Measurements from ENCODE around the gene POC5.

DNA sequence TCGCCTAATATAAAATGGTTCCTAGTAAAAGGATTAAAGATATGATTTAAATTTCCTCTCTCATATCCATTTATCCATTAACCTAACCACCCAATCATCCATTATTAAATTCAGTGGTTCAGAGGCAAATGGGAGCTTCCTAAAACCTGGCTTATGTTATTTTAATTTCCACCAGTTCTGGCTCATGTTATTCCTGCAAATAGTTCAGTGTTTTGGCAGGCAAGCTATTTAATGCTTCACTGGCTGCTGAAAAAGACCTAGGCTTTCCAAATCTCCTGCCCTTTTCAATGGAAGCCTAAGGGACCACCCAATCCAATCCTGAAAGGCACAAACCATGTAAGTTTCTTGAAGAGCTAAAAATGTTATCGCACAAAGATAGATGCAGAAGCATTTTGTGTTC is 52.3 kb downstream of the POC5 start:
- TF ChIP-seq, protein P1, sequence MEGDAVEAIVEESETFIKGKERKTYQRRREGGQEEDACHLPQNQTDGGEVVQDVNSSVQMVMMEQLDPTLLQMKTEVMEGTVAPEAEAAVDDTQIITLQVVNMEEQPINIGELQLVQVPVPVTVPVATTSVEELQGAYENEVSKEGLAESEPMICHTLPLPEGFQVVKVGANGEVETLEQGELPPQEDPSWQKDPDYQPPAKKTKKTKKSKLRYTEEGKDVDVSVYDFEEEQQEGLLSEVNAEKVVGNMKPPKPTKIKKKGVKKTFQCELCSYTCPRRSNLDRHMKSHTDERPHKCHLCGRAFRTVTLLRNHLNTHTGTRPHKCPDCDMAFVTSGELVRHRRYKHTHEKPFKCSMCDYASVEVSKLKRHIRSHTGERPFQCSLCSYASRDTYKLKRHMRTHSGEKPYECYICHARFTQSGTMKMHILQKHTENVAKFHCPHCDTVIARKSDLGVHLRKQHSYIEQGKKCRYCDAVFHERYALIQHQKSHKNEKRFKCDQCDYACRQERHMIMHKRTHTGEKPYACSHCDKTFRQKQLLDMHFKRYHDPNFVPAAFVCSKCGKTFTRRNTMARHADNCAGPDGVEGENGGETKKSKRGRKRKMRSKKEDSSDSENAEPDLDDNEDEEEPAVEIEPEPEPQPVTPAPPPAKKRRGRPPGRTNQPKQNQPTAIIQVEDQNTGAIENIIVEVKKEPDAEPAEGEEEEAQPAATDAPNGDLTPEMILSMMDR (IDR thresholded peaks at IDR 0.05): no peak
- no peak for TF ChIP-seq POLR2A (IDR thresholded peaks at IDR 0.05)

Measured in lower leg skin (tissue), 3 donors.